Posterior vena cava (tissue), 2 donors: ENCODE data around the gene RBM48. TPM values are rescaled to one million over a fixed set of nuclear protein-coding genes. Genes with fewer than 3 reads are reported as not detected.
"Not testable (repeated sequence)": the region's sequence is repeated elsewhere in the genome, so short reads cannot be mapped to it uniquely, and the experiment has no call there.

Experiments used
- DNase-seq: peaks from one replicate; pipeline ENCODE4 v3.0.0-alpha.2; 2020; ENCODE audit warnings: low spot score
- intact Hi-C, 2 donors: fragments of 100-400 bp; cut with DNase I; formaldehyde crosslinking; loops; one replicate each; pipeline versions ENCODE4 v1.14.1 to v1.14.2; 2022 to 2023
- total RNA-seq, 2 donors: library from RNA; stranded (reverse); fragmentation: NEBNext Ultra II Directional; extraction: Animal tissue kit (Norgen Biotek cat#: 25700); gene quantifications; one replicate each; pipeline ENCODE4 v1.2.1, GENCODE V29; 2021
- donor health status: DM: yes; HTN: yes; CAD: no.
- donor health status: DM: yes; HTN: yes; CAD: no.

RBM48 gene
- total RNA-seq, 2 donors from 2014 or later = 7.8 to 8.7 TPM

DNA sequence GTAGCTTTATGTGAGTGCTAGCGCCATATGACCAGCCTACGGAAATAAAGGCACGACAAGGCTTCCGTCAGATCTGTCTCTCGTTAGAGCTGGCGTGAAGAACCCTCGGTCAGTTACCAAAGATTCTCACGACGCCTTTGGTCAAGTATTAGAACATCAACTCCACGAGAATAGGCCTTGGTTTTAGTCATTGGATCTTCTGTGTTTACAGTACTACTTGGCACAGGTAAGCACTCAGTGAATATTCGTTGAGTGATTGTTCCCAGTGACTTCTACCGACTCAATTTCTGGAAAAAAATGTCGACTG lies 316 bp downstream of the RBM48 start:
- no peak for DNase-seq
- intact Hi-C loops = no loop called here

DNA sequence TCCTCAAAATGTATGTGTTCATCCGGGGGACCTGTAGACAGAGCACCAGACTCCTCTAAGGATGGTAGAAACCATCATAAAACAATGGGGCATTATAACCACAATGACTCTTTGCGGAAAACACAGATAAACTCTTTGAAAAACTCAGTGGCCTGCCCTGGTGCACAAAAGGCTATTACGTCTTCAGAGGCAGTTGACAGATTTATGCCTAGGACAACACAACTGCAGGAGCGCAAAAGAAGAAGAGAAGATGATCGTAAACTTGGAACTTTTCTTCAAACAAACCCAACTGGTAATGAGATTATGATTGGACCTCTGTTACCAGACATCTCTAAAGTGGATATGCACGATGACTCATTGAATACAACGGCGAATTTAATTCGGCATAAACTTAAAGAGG lies 6.0 kb downstream of the RBM48 start:
- DNase-seq = no peak
- intact Hi-C loops = no loop called here

- intact Hi-C loops, DNase-seq: not testable (repeated sequence)
Measured at GRCh38 chr7:92543542-92543941, 14.9 kb downstream of the RBM48 start.

DNA sequence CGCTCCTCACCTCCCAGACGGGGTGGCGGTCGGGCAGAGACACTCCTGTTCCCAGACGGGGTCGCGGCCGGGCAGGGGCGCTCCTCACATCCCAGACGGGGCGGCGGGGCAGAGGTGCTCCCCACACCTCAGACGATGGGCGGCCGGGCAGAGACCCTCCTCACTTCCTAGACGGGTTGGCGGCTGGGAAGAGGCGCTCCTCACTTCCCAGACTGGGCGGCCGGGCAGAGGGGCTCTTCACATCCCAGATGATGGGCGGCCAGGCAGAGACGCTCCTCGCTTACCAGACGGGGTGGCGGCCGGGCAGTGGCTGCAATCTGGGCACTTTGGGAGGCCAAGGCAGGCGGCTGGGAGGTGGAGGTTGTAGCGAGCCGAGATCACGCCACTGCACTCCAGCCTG lies 16.5 kb downstream of the RBM48 start:
- DNase-seq, intact Hi-C loops: not testable (repeated sequence)

DNA sequence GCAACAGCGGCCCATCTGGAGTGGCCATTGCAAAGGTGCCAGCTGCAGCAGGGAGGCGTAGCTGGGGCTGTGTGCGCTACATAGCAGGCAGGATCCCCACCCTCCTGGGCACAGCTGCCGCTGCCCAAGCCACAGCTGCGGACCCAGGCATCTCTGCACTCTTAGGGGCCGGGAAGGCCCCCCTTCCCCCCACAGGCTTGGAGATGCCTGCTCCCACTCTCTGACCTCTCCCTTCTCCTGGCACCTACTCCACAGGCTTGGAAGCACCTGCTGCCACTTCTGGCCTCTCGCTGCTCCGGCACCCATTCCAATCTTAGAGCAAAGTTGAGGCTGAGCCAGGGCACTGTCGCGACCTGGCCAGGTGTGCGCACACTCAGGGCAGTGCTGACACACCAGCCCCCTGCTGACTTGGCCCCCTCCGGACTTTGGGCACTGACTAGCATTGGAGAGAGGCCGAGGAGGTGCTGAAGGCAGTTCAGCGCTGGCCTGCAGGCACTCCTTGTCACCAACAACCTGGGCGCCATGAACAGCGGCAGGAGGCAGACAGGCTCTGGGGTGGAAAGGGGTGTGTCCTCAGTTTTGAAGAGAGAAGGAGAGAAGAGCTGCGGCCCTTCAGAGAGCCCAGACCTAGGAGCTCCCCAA lies 18.4 kb downstream of the RBM48 start:
- intact Hi-C loops = no loop called here
- DNase-seq = no peak

DNA sequence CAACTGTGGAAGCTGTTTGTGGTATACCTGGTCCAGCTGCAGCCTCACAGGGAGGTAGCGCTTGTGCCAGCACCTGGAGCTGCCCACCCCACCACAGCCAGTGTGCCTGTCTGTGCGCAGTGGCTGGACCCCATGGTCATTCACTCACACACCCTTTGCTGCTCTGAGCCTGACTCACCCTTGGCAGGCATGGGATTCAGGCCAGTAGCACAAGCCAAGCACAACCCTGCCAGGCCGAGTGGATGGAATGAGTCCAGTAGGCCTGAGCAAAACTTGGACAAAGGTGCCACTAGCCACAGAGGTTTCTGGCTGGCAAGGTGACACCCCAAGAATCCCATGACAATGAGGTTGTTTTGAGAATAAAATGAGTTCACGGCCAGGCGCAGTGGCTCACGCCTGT lies 19.0 kb downstream of the RBM48 start:
- intact Hi-C loops = no loop called here
- DNase-seq = no peak

DNA sequence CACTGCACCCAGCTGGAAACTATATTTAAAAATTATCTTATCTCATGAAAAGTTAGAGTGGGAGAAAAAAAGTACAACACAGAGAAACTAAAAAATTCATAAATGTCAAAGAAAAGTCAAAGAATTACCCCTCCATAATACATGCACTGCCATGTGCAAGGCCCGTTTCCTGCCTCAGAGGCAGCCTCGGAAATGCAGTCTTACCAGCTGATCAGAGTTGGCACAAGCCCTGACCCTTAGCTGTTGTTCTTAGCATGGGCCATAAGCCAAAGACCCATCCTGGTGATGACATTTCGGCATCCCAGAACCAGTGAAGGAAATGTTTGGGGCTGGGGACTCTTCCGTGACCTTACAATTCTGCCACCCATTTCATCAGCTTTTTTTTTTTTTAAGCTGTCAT lies 21.6 kb downstream of the RBM48 start:
- DNase-seq = no peak
- intact Hi-C loops = no loop called here

DNA sequence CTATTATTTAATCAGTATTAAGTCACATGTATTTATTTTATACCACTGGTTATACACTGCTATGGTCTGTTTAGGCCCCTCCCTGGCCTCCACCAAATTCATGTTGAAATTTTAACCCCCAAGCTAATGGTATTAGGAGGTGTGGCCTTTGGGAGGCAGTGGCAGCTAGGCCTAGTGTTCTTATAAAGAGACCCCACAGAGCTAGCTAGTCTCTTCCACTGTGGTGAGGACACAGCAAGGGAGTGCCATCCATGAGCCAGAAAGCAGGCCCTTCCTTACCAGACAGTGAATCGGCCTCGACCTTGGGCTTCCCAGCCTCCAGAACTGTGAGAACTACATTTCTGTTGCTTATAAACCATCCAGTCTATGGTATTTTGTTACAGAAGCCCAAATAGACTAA lies 28.7 kb downstream of the RBM48 start:
- intact Hi-C loops = no loop called here
- no peak for DNase-seq

DNA sequence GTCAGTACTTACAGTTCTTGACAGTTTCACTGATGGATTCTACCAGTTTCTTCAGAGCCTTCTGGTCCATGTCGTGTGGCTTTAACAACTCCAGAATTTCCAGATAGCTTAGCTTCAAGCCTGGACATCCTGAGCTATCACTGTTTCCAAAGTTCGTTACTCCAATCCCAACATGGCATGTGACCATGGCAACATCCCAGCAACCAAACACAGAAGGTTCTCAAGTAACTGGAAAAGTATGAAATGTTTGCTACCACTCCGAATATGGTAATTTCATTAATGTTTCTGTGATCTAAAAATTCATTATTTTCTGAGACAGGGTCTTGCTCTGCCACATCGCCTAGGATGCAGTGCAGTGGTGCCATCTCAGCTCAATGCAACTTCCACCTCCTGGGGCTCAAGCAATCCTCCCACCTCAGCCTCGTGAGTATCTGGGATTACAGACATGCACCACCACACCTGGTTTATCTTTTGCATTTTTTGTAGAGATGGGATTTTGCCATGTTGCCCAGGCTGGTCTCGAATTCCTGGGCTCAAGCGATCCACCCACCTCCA lies 29.3 kb downstream of the RBM48 start:
- intact Hi-C loops = no loop called here
- DNase-seq = no peak

DNA sequence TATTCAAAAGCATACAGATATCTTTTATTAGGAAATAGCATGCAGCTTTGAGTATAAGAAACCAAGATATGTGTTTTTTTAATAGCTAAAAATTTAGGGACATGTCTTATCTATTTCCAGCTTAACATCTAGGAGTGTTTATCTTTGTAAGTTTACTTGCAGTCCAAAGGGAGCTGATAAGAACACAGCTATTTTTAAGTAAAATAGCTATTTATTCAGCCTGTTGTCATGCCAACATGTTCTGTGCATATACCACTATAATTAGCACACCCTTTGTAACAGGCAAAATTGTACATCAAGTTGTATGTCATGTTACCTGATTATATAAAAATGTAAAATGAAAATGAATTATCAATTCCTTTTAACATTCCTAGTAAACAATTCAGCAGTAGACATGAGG lies 32.0 kb downstream of the RBM48 start:
- intact Hi-C loops = loop anchor here in 1 of 2 donors (10.0 kb wide), 1 partner anchor 316 kb away; the partner anchor contains the start of genes ANKIB1 and KRIT1
- no peak for DNase-seq

DNA sequence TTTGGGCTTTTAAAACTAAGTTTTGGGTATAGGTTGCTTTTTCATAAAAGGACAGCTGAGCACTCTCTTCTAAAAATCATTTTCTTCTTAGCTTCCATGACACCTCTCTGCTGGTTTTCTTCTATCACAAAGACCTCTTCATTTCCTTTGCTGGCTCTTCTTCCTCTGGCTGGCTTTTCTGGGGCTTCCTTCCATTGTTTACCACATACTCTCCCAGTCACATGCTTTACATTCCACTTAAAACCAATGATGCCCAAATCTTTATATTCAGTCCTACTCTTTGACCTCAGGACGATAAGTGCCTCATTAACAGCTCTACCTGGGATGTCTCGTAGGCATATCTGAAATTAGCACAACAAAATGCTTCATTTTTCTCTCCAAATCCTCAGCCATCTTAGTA lies 34.8 kb downstream of the RBM48 start:
- intact Hi-C loops = loop anchor here in 1 of 2 donors (10.0 kb wide), 1 partner anchor 319 kb away; the partner anchor contains the start of genes ANKIB1 and KRIT1
- no peak for DNase-seq

DNA sequence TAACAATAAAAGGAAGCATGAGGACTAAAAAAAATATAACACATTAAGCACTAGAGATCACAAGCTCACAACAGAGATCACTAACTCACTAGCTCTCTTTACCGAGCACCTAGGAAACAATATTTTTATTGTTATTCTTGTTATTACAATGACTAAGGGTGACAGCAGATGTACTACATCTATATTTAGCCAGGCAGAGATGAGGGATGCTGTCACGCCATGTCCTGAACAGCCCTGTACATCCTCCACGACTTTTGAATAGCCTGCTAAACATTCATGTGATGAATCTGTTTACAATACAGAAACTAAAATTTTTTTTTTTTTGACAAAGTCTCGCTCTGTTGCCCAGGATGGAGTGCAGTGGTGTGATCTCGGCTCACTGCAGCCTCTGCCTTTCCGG lies 38.9 kb downstream of the RBM48 start:
- no peak for DNase-seq
- intact Hi-C loops = loop anchor here in 1 of 2 donors (10.0 kb wide), 1 partner anchor 323 kb away; the partner anchor contains the start of genes ANKIB1 and KRIT1

DNA sequence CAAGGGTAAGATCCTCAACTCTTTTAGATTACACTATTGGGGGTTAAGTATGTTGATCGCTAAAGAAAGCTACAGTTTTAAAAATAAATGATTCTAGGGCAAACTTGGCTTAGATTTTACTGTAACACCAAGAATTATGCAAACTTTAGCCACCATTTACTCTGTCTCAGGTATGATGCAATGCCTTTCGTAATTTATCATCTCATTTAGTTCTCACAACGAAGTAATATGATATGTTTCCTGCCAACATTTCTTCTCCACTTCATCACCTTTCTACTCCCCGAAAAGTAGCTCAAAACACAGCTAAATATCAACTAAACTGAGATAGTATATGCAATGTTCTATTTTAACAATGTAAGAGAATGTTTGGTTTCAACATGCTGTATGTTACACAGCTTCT lies 40.5 kb downstream of the RBM48 start:
- DNase-seq = no peak
- intact Hi-C loops = loop anchor here in 1 of 2 donors (10.0 kb wide), 1 partner anchor 324 kb away; the partner anchor contains the start of genes ANKIB1 and KRIT1

- DNase-seq = no peak
- intact Hi-C loops = no loop called here
Measured at GRCh38 chr7:92576296-92576695, 47.7 kb downstream of the RBM48 start.

GRCh38 chr7:92582948-92583347 lies 54.4 kb downstream of the RBM48 start:
- DNase-seq = no peak
- intact Hi-C loops = no loop called here

- intact Hi-C loops = no loop called here
- no peak for DNase-seq
Measured at GRCh38 chr7:92584953-92585352, 56.4 kb downstream of the RBM48 start.

- DNase-seq = no peak
- intact Hi-C loops = no loop called here
Measured at GRCh38 chr7:92586403-92586802, 57.8 kb downstream of the RBM48 start.

- DNase-seq = no peak
- intact Hi-C loops = no loop called here
Measured at GRCh38 chr7:92586841-92587240, 58.2 kb downstream of the RBM48 start.
